Measurements from ENCODE around the gene MRPS7. TPM values are rescaled to one million over a fixed set of nuclear protein-coding genes. Genes with fewer than 3 reads are reported as not detected.

The MRPS7 gene
- total and polyA plus RNA-seq, 2 donors (not counting 3 experiments of a cell fraction or from before 2014, with no cell fraction given), result 79.8 to 82.8 TPM

DNA sequence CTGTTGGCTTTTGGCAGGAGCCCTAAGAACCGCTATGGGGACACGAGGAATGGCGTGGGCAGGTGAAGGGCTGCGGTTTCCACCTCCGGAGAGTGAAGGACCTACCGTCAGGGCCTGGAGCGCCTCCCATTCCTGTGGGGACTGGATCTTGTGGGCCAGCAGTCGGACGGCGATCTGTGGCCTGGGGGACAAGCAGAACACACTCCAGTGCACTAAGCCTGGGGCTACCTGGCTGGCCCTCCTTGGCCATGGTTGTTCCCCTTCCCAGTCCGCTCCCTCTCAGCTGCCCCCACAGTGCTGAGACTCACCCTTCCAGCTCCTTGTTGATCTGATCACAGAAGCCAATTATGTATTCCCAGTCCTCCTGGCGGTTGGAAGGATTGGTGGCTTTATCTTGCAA, 15.3 kb upstream of the MRPS7 start:
- peaks cover 2 to 47% of the 10 kb centered on the region in 2 experiments for H3K36me3 ChIP-seq (ENCODE audit: control insufficient read depth in 2 of 2, extremely low read depth in 1 of 2, insufficient read depth in 2 of 2, low read length in 2 of 2)
- peak; percentile 31 for FAIRE-seq
- H3K9me1 ChIP-seq (replicated peaks; ENCODE audit: control insufficient read depth, extremely low read depth, insufficient read depth, low read length), result no peaks in the 10 kb centered on the region
- peaks cover 11% of the 10 kb centered on the region for H3K4me1 ChIP-seq (ENCODE audit: control insufficient read depth, extremely low read depth, insufficient read depth, low read length)
- H4K20me1 ChIP-seq (replicated peaks; ENCODE audit: control insufficient read depth, extremely low read depth, insufficient read depth, low read length), result no peaks in the 10 kb centered on the region
- no TSS peak for BruUV-seq (replicated peaks)
- H3K9me3 ChIP-seq (replicated peaks; ENCODE audit: control insufficient read depth, insufficient read depth, low read length), result no peaks in the 10 kb centered on the region
- dilution Hi-C loops (cut with MboI; ENCODE audit: extremely low pct_ligation_motif_present, low sequenced_read_pairs) (no loop called here), intact Hi-C loops (cut with micrococcal nuclease) (no loop called here)
- ChIA-PET CTCF (interaction anchor here (1.5 kb wide), 1 partner anchor 25 kb away, joined by 7 read pairs; the partner anchor contains the start of gene MIF4GD), POLR2A (no interaction called here)
- H2AFZ ChIP-seq (ENCODE audit: low read depth, low read length), result no peak overlapping the region
- no peak overlapping the region for H3K27ac ChIP-seq (ENCODE audit: insufficient read depth, low read depth, low read length)
- H3K9ac ChIP-seq (replicated peaks; ENCODE audit: extremely low read depth, insufficient read depth, low read length), result no peak overlapping the region
- DNase-seq (ENCODE audit: low read depth, low spot score), result no peak
- H3K79me2 ChIP-seq (ENCODE audit: control insufficient read depth, insufficient read depth, low read length), result peaks cover 22% of the 10 kb centered on the region
- no peak for TF ChIP-seq GATA2 (IDR thresholded peaks at IDR 0.05; ENCODE audit: insufficient read depth, insufficient read length, low read depth, low read length)
- TF ChIP-seq FOS (IDR thresholded peaks at IDR 0.05; ENCODE audit: borderline replicate concordance, insufficient read depth, low read length), result no peak
- TF ChIP-seq POLR2AphosphoS5 (IDR thresholded peaks at IDR 0.05; ENCODE audit: insufficient read depth, low read depth, low read length), result no peak
- TF ChIP-seq, protein P1, sequence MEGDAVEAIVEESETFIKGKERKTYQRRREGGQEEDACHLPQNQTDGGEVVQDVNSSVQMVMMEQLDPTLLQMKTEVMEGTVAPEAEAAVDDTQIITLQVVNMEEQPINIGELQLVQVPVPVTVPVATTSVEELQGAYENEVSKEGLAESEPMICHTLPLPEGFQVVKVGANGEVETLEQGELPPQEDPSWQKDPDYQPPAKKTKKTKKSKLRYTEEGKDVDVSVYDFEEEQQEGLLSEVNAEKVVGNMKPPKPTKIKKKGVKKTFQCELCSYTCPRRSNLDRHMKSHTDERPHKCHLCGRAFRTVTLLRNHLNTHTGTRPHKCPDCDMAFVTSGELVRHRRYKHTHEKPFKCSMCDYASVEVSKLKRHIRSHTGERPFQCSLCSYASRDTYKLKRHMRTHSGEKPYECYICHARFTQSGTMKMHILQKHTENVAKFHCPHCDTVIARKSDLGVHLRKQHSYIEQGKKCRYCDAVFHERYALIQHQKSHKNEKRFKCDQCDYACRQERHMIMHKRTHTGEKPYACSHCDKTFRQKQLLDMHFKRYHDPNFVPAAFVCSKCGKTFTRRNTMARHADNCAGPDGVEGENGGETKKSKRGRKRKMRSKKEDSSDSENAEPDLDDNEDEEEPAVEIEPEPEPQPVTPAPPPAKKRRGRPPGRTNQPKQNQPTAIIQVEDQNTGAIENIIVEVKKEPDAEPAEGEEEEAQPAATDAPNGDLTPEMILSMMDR (IDR thresholded peaks at IDR 0.05; ENCODE audit: extremely low read depth in 1 of 2, insufficient read depth in 1 of 2, low read depth in 1 of 2, low read length in 2 of 2), result no peak
- TF ChIP-seq EZH2 (IDR thresholded peaks at IDR 0.05; ENCODE audit: borderline replicate concordance, low read depth, low read length, severe bottlenecking), result no peak
- no peak for TF ChIP-seq JUN (IDR thresholded peaks at IDR 0.05; ENCODE audit: borderline replicate concordance, insufficient read depth, insufficient read length, low read depth)
- no peaks in the 10 kb centered on the region for H3K27me3 ChIP-seq (ENCODE audit: control insufficient read depth in 2 of 2, insufficient read depth in 2 of 2, low read length in 2 of 2)
- H3K4me2 ChIP-seq (ENCODE audit: insufficient read depth, low read length), result no peak overlapping the region
- no peak overlapping the region for H3K4me3 ChIP-seq (replicated peaks in 1 of 3; ENCODE audit: insufficient read depth in 1 of 3, low read depth in 1 of 3, low read length in 3 of 3)

Data from endothelial cell of umbilical vein (primary cell).